HEK293 (cell line): ENCODE results near the gene SIGLEC1.

Source experiments
- CTCF ChIP-seq: fragments of 450-650 bp; formaldehyde crosslinking; IDR thresholded peaks from 2 replicates; pipeline ENCODE4 v1.5.1; 2016; ENCODE audit warnings: missing biosample characterization, missing genetic modification characterization
- ELK4 ChIP-seq: IDR thresholded peaks from 2 replicates; pipeline ENCODE4 v1.6.1; 2011; ENCODE audit warnings: mild to moderate bottlenecking, low read depth, low read length, borderline replicate concordance
- GLIS2 ChIP-seq: fragments of 450-650 bp; formaldehyde crosslinking; IDR thresholded peaks from 2 replicates; pipeline ENCODE4 v1.5.1; 2016; ENCODE audit warnings: missing biosample characterization, missing genetic modification characterization
- PBX3 ChIP-seq: sonication (generic); formaldehyde crosslinking; IDR thresholded peaks from 2 replicates; pipeline ENCODE4 v1.8.1; 2022; ENCODE audit warnings: mild to moderate bottlenecking, moderate library complexity, missing genetic modification reagents
- PRDM4 ChIP-seq: fragments of 450-650 bp; formaldehyde crosslinking; IDR thresholded peaks from 2 replicates; pipeline ENCODE4 v1.5.1; 2017; ENCODE audit warnings: missing biosample characterization, missing genetic modification characterization
- TCF7L2 ChIP-seq: IDR thresholded peaks from 2 replicates; pipeline ENCODE4 v1.6.1; 2011; ENCODE audit warnings: low read depth, mild to moderate bottlenecking, inconsistent platforms, low read length, moderate library complexity, borderline replicate concordance
- YY1 ChIP-seq: fragments of 450-650 bp; formaldehyde crosslinking; IDR thresholded peaks from 2 replicates; pipeline ENCODE4 v1.5.1; 2018; ENCODE audit warnings: missing biosample characterization, missing genetic modification characterization
- ZBTB49 ChIP-seq: fragments of 450-650 bp; formaldehyde crosslinking; IDR thresholded peaks from 2 replicates; pipeline ENCODE4 v1.5.1; 2016; ENCODE audit warnings: missing biosample characterization, missing genetic modification characterization, low read depth
- ZNF132 ChIP-seq: fragments of 450-650 bp; formaldehyde crosslinking; IDR thresholded peaks from 2 replicates; pipeline ENCODE4 v1.5.1; 2017; ENCODE audit warnings: missing biosample characterization, missing genetic modification characterization, borderline replicate concordance
- ZNF184 ChIP-seq: fragments of 450-650 bp; IDR thresholded peaks from 2 replicates; pipeline ENCODE4 v1.5.1; 2018; ENCODE audit warnings: missing biosample characterization, mild to moderate bottlenecking, missing genetic modification characterization
- ZNF274 ChIP-seq, 2 experiments: fragments of 200-500 bp in 1 of 2; fragments of 450-650 bp in 1 of 2; sonication (Bioruptor generic) in 1 of 2; formaldehyde crosslinking in 1 of 2; IDR thresholded peaks; 2 replicates each; pipeline versions ENCODE4 v1.5.1 to v1.6.1; 2014 to 2016; ENCODE audit warnings: borderline replicate concordance in 1 of 2, inconsistent platforms in 1 of 2, low read length in 1 of 2, missing biosample characterization in 1 of 2, missing genetic modification characterization in 1 of 2
- ZNF514 ChIP-seq: fragments of 450-650 bp; formaldehyde crosslinking; IDR thresholded peaks from 2 replicates; pipeline ENCODE4 v1.5.1; 2016; ENCODE audit warnings: missing biosample characterization, missing genetic modification characterization
- ZNF704 ChIP-seq: fragments of 450-650 bp; formaldehyde crosslinking; IDR thresholded peaks from 2 replicates; pipeline ENCODE4 v1.5.1; 2016; ENCODE audit warnings: missing biosample characterization, missing genetic modification characterization
- ZNF747 ChIP-seq: fragments of 450-650 bp; formaldehyde crosslinking; IDR thresholded peaks from 2 replicates; pipeline ENCODE4 v1.5.1; 2016; ENCODE audit warnings: missing biosample characterization, missing genetic modification characterization

- TF ChIP-seq ZNF274 (IDR thresholded peaks at IDR 0.05; ENCODE audit: low read length), result no peak
- no peak for TF ChIP-seq ZNF274 (tag by site-specific recombination; IDR thresholded peaks at IDR 0.05; ENCODE audit: borderline replicate concordance)
- no peak for TF ChIP-seq PRDM4 (tag by site-specific recombination)
- TF ChIP-seq YY1 (tag by site-specific recombination), result no peak
- TF ChIP-seq TCF7L2, result no peak
- no peak for TF ChIP-seq PBX3
- no peak for TF ChIP-seq ZBTB49 (tag by site-specific recombination)
- no peak for TF ChIP-seq CTCF
- no peak for TF ChIP-seq ZNF132 (tag by site-specific recombination)
- no peak for TF ChIP-seq ZNF514
- TF ChIP-seq ELK4, result no peak
- TF ChIP-seq ZNF184 (tag by site-specific recombination), result no peak
- TF ChIP-seq ZNF747 (tag by site-specific recombination), result no peak
- TF ChIP-seq ZNF704 (tag by site-specific recombination), result no peak
- no peak for TF ChIP-seq GLIS2 (tag by site-specific recombination)
Measured at GRCh38 chr20:3669710-3670367, 42.6 kb downstream of the SIGLEC1 start.
